ENCODE measurements around the gene S1PR3. TPM values are rescaled to one million over a fixed set of nuclear protein-coding genes. Genes with fewer than 3 reads are reported as not detected.

Gene S1PR3
- total and polyA plus RNA-seq, 9 of the 15 experiments (the other 6 are each of a cell fraction or from before 2014, with no cell fraction given), result 0.03 to 2.0 (median 0.29) TPM

DNA sequence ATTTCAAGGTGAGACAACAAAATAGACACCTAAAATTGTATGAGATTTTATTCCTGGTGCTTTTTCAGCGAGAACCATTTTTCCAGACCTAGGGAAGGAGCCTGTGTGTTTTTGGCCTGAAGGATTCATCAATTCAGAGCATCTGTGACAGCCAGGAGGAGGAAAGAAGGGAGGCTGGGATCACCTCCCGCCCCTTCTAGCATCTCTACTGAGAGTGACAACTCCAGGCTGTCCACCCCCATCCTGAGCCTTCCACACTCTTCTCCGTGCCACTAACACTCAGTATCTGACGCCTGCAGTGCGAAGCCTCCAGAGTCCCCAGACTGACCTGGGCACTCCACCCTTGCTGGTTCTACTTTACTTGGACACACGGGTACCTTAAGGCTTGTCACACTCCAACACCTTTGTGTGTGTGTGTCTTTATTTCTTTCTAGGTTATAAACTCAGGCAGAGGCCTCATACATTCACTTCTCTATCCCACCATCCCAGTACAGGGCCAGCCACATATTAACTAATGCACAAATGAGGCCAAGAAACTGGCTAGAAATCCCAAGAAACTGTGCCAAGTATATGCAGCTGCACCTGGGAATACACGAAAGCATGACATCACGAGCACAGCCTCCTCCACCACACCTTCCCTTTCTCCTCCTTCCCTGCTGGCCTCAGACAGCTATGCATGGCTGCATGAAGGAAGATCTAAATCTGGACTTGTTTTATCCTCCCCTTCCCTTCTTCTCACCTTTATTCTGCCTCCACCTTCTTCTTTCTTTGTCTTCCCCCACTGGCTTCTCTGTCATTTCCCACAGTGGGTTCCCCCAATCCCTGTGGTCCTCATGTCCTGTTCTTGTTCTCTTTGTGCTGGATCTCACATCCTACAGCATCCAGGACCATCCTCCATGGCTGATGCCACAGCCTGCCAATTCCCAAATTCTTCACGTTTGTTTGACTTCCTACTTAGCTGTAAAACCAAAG, 16.0 kb downstream of the S1PR3 start:
- intact Hi-C loops (cut with micrococcal nuclease) (no loop called here), in situ Hi-C loops (cut with MboI) (loop anchor here (25.0 kb wide), 1 partner anchor 1045 kb away; the partner anchor contains the start of gene CDK20)
- BruUV-seq (replicated peaks), result no TSS peak
- ATAC-seq (no peak), FAIRE-seq (no peak), DNase-seq (ENCODE audit: extremely low read depth in 1 of 4, low spot score in 3 of 4) (no peak)
- H2AFZ ChIP-seq (ENCODE audit: low read depth, low read length), result no peak overlapping the region
- H3K9ac ChIP-seq (ENCODE audit: insufficient read depth in 1 of 2, low read depth in 2 of 2, low read length in 2 of 2), result no peak overlapping the region
- ChIA-PET POLR2A (no interaction called here), CTCF (ENCODE audit: low intra/inter-chr PET ratio) (no interaction called here)
- H3K4me3 ChIP-seq, result no peak overlapping the region
- H3K36me3 ChIP-seq (ENCODE audit: control insufficient read depth, insufficient read depth, low read length), result no peaks in the 10 kb centered on the region
- no peaks in the 10 kb centered on the region for H3K4me1 ChIP-seq (replicated peaks in 1 of 2; ENCODE audit: control insufficient read depth in 2 of 2, insufficient read depth in 2 of 2, low read length in 2 of 2)
- H3K4me2 ChIP-seq (ENCODE audit: insufficient read depth, low read length), result no peak overlapping the region
- H3K9me3 ChIP-seq (replicated peaks; ENCODE audit: control insufficient read depth, insufficient read depth, low read depth, low read length), result no peaks in the 10 kb centered on the region
- H3K27ac ChIP-seq (ENCODE audit: extremely low read depth, low read depth, low read length), result no peak overlapping the region
- H3K79me2 ChIP-seq (ENCODE audit: control insufficient read depth, insufficient read depth, low read length), result no peaks in the 10 kb centered on the region
- no peaks in the 10 kb centered on the region for H4K20me1 ChIP-seq (replicated peaks; ENCODE audit: control insufficient read depth, insufficient read depth, low read length)
- peaks cover 0 to 6% of the 10 kb centered on the region in 2 experiments; a peak in 2 of 5 replicates for H3K27me3 ChIP-seq (ENCODE audit: control insufficient read depth in 2 of 2, insufficient read depth in 2 of 2, low read length in 2 of 2)
- H3K9me1 ChIP-seq (ENCODE audit: control insufficient read depth, insufficient read depth, low read length), result no peaks in the 10 kb centered on the region
- WGBS (ENCODE audit: insufficient coverage, low coverage, missing lambda C conversion rate), result 1% methylated on average over 9 of the region's 9 CpGs
- no peak for TF ChIP-seq HDGF (IDR thresholded peaks at IDR 0.05)
- TF ChIP-seq, protein P1, sequence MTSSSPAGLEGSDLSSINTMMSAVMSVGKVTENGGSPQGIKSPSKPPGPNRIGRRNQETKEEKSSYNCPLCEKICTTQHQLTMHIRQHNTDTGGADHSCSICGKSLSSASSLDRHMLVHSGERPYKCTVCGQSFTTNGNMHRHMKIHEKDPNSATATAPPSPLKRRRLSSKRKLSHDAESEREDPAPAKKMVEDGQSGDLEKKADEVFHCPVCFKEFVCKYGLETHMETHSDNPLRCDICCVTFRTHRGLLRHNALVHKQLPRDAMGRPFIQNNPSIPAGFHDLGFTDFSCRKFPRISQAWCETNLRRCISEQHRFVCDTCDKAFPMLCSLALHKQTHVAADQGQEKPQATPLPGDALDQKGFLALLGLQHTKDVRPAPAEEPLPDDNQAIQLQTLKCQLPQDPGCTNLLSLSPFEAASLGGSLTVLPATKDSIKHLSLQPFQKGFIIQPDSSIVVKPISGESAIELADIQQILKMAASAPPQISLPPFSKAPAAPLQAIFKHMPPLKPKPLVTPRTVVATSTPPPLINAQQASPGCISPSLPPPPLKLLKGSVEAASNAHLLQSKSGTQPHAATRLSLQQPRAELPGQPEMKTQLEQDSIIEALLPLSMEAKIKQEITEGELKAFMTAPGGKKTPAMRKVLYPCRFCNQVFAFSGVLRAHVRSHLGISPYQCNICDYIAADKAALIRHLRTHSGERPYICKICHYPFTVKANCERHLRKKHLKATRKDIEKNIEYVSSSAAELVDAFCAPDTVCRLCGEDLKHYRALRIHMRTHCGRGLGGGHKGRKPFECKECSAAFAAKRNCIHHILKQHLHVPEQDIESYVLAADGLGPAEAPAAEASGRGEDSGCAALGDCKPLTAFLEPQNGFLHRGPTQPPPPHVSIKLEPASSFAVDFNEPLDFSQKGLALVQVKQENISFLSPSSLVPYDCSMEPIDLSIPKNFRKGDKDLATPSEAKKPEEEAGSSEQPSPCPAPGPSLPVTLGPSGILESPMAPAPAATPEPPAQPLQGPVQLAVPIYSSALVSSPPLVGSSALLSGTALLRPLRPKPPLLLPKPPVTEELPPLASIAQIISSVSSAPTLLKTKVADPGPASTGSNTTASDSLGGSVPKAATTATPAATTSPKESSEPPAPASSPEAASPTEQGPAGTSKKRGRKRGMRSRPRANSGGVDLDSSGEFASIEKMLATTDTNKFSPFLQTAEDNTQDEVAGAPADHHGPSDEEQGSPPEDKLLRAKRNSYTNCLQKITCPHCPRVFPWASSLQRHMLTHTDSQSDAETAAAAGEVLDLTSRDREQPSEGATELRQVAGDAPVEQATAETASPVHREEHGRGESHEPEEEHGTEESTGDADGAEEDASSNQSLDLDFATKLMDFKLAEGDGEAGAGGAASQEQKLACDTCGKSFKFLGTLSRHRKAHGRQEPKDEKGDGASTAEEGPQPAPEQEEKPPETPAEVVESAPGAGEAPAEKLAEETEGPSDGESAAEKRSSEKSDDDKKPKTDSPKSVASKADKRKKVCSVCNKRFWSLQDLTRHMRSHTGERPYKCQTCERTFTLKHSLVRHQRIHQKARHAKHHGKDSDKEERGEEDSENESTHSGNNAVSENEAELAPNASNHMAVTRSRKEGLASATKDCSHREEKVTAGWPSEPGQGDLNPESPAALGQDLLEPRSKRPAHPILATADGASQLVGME (CRISPR knock-in tag; IDR thresholded peaks at IDR 0.05), result no peak
- TF ChIP-seq GATA2 (CRISPR knock-in tag; IDR thresholded peaks at IDR 0.05), result no peak
- TF ChIP-seq, protein P2, sequence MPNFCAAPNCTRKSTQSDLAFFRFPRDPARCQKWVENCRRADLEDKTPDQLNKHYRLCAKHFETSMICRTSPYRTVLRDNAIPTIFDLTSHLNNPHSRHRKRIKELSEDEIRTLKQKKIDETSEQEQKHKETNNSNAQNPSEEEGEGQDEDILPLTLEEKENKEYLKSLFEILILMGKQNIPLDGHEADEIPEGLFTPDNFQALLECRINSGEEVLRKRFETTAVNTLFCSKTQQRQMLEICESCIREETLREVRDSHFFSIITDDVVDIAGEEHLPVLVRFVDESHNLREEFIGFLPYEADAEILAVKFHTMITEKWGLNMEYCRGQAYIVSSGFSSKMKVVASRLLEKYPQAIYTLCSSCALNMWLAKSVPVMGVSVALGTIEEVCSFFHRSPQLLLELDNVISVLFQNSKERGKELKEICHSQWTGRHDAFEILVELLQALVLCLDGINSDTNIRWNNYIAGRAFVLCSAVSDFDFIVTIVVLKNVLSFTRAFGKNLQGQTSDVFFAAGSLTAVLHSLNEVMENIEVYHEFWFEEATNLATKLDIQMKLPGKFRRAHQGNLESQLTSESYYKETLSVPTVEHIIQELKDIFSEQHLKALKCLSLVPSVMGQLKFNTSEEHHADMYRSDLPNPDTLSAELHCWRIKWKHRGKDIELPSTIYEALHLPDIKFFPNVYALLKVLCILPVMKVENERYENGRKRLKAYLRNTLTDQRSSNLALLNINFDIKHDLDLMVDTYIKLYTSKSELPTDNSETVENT (CRISPR knock-in tag; IDR thresholded peaks at IDR 0.05), result no peak
- TF ChIP-seq, protein P3, sequence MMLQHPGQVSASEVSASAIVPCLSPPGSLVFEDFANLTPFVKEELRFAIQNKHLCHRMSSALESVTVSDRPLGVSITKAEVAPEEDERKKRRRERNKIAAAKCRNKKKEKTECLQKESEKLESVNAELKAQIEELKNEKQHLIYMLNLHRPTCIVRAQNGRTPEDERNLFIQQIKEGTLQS (IDR thresholded peaks at IDR 0.05), result no peak
- TF ChIP-seq, protein P3 (CRISPR knock-in tag; conservative IDR thresholded peaks at IDR 0.05), result no peak
- no peak for TF ChIP-seq HMGN3 (IDR thresholded peaks at IDR 0.05; ENCODE audit: borderline replicate concordance, extremely low read depth, insufficient read length, low read depth, low read length)
- no peak for TF ChIP-seq ATF7 (IDR thresholded peaks at IDR 0.05)
- TF ChIP-seq SRSF7 (optimal IDR thresholded peaks at IDR 0.05; ENCODE audit: low read depth, low read length), result no peak
- TF ChIP-seq ZNF830 (CRISPR knock-in tag; IDR thresholded peaks at IDR 0.05), result no peak
- no peak for TF ChIP-seq SRSF1 (IDR thresholded peaks at IDR 0.05; ENCODE audit: low read depth, low read length)
- TF ChIP-seq NR3C1 (CRISPR knock-in tag; IDR thresholded peaks at IDR 0.05), result no peak
- no peak for TF ChIP-seq SMAD1 (IDR thresholded peaks at IDR 0.05; ENCODE audit: low read depth, low read length, partially characterized antibody)
